Mesendoderm (in vitro differentiated cells): ENCODE measurements around the gene UVSSA.

Experiments
- DNase-seq: peaks from one replicate; pipeline ENCODE4 v3.0.0; 2013
- H2AK5ac ChIP-seq: 2 replicates; pipeline ENCODE4 v1.6.1; 2013; ENCODE audit warnings: low read length, inconsistent platforms
- H2BK120ac ChIP-seq: 2 replicates; pipeline ENCODE4 v1.6.1; 2013; ENCODE audit warnings: low read depth, mild to moderate bottlenecking, low read length, moderate library complexity, mixed read lengths
- H2BK15ac ChIP-seq: replicated peaks from 2 replicates; pipeline ENCODE4 v1.6.1; 2013; ENCODE audit warnings: low read depth, mild to moderate bottlenecking, moderate library complexity
- H2BK5ac ChIP-seq: 2 replicates; pipeline ENCODE4 v1.6.1; 2013; ENCODE audit warnings: low read length, inconsistent platforms
- H3K18ac ChIP-seq: 2 replicates; pipeline ENCODE4 v1.6.1; 2013; ENCODE audit warnings: mild to moderate bottlenecking, low read length, mixed read lengths
- H3K23ac ChIP-seq: one replicate; pipeline ENCODE4 v1.6.1; 2013; ENCODE audit warnings: low read length
- H3K27ac ChIP-seq: 2 replicates; pipeline ENCODE4 v1.5.1; 2013; ENCODE audit warnings: low read depth, mild to moderate bottlenecking, inconsistent platforms, low read length, moderate library complexity
- H3K27me3 ChIP-seq: 2 replicates; pipeline ENCODE4 v1.6.1; 2013; ENCODE audit warnings: low read length, control low read depth, mild to moderate bottlenecking, inconsistent platforms; ENCODE audit not compliant: insufficient read depth, poor library complexity
- H3K36me3 ChIP-seq: 2 replicates; pipeline ENCODE4 v1.6.1; 2013; ENCODE audit warnings: low read length, inconsistent platforms; ENCODE audit not compliant: control insufficient read depth, insufficient read depth
- H3K4ac ChIP-seq: one replicate; pipeline ENCODE4 v1.6.1; 2013; ENCODE audit warnings: low read depth, mild to moderate bottlenecking, low read length, moderate library complexity
- H3K4me1 ChIP-seq: 2 replicates; pipeline ENCODE4 v1.6.1; 2013; ENCODE audit warnings: low read depth, low read length, inconsistent platforms; ENCODE audit not compliant: control insufficient read depth
- H3K4me2 ChIP-seq: 2 replicates; pipeline ENCODE4 v1.6.1; 2013; ENCODE audit warnings: low read length
- H3K4me3 ChIP-seq: 2 replicates; pipeline ENCODE4 v1.5.1; 2013; ENCODE audit warnings: mild to moderate bottlenecking, low read length
- H3K56ac ChIP-seq: one replicate; pipeline ENCODE4 v1.6.1; 2013; ENCODE audit warnings: low read length
- H3K79me1 ChIP-seq: 2 replicates; pipeline ENCODE4 v1.6.1; 2013; ENCODE audit warnings: low read length, inconsistent platforms
- H3K79me2 ChIP-seq: 2 replicates; pipeline ENCODE4 v1.6.1; 2013; ENCODE audit warnings: mild to moderate bottlenecking, low read length; ENCODE audit not compliant: control insufficient read depth, insufficient read depth
- H3K9ac ChIP-seq: 2 replicates; pipeline ENCODE4 v1.6.1; 2013; ENCODE audit warnings: low read length, inconsistent platforms
- H4K5ac ChIP-seq: one replicate; pipeline ENCODE4 v1.6.1; 2013; ENCODE audit warnings: low read length
- H4K8ac ChIP-seq: one replicate; pipeline ENCODE4 v1.6.1; 2013; ENCODE audit warnings: low read depth, mild to moderate bottlenecking, control low read depth, low read length, moderate library complexity
- WGBS: extraction: QIAGEN DNeasy Blood & Tissue Kit; methylation state at CpG from one replicate; pipeline ENCODE4 v1.1.7; 2013; ENCODE audit warnings: low lambda C conversion rate, missing lambda C conversion rate; ENCODE audit not compliant: insufficient coverage; ENCODE audit errors: extremely low coverage; 5-methylcytosine and 5-hydroxymethylcytosine counted together

UVSSA gene

DNA sequence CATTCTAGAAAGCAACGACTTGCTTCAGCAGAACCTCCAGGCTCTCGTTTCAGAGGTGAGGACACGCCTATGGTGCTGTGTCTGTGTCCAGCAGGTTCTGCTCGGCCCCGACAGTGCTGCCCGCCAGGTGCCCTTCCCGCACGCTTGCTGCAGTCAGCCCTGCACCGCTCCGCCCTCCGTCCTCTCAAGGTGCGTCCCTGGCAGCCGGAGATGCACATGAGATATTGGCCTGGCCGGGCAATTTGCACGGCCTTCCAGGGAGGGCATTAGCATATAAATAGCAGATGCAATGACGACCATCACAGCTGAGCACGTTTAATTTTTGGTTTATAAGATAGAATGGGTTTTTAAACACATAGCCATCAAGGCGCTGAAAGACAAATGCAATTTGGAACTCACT is 14.4 kb downstream of the UVSSA start:
- no CpG with 5 or more reads among the region's 18 CpGs for WGBS

DNA sequence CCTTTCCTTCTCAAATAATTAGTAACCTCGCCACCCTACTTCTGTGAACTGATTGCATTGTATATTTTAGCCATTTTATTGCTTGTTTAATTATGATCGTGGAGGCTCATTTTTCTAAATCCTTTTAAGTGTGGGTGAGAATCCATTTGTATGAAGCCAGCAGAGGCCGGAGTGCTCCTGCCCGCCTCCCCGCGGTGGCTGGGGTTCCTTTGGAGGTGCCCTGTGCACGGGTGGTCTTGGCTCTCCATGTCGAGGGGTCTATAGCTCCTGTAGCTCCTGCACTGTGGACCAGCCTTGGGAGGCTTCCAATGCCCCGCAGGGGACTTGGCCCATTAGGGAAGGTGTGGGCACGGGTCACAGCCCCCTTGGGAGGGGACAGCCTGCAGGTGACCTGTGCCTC is 15.0 kb downstream of the UVSSA start:
- no peak overlapping the region for H3K23ac ChIP-seq
- no peak overlapping the region for H4K5ac ChIP-seq
- no peak overlapping the region for H3K18ac ChIP-seq
- H3K27ac ChIP-seq, result no peak overlapping the region
- H4K8ac ChIP-seq, result no peak overlapping the region
- no CpG with 5 or more reads among the region's 10 CpGs for WGBS
- H3K4me3 ChIP-seq, result no peak overlapping the region
- H3K79me2 ChIP-seq, result no peaks in the 10 kb centered on the region
- H3K79me1 ChIP-seq, result no peaks in the 10 kb centered on the region
- no peak overlapping the region for H2BK120ac ChIP-seq
- H3K36me3 ChIP-seq, result no peaks in the 10 kb centered on the region
- DNase-seq, result no peak
- H2AK5ac ChIP-seq, result no peak overlapping the region
- H2BK15ac ChIP-seq, result no peak overlapping the region
- no peak overlapping the region for H2BK5ac ChIP-seq
- no peaks in the 10 kb centered on the region for H3K4me1 ChIP-seq
- H3K9ac ChIP-seq, result no peak overlapping the region
- no peak overlapping the region for H3K4me2 ChIP-seq
- no peak overlapping the region for H3K4ac ChIP-seq
- no peak overlapping the region for H3K56ac ChIP-seq
- H3K27me3 ChIP-seq, result no peaks in the 10 kb centered on the region

More for the DNA sequence above, 14.4 kb downstream of the UVSSA start:
- Histone ChIP-seq H3K79me2 (no peaks in the 10 kb centered on the region), H3K4me2 (no peak overlapping the region), H4K8ac (no peak overlapping the region), H2BK15ac (no peak overlapping the region), H3K18ac (no peak overlapping the region), H3K4me1 (no peaks in the 10 kb centered on the region), H3K27me3 (no peaks in the 10 kb centered on the region), H3K4me3 (no peak overlapping the region), H3K36me3 (no peaks in the 10 kb centered on the region), H4K5ac (no peak overlapping the region), H3K23ac (no peak overlapping the region), H2AK5ac (no peak overlapping the region), H2BK120ac (no peak overlapping the region), H3K79me1 (no peaks in the 10 kb centered on the region), H3K9ac (no peak overlapping the region), H3K4ac (no peak overlapping the region), H3K56ac (no peak overlapping the region), H2BK5ac (no peak overlapping the region), H3K27ac (no peak overlapping the region)
- no peak for DNase-seq

DNA sequence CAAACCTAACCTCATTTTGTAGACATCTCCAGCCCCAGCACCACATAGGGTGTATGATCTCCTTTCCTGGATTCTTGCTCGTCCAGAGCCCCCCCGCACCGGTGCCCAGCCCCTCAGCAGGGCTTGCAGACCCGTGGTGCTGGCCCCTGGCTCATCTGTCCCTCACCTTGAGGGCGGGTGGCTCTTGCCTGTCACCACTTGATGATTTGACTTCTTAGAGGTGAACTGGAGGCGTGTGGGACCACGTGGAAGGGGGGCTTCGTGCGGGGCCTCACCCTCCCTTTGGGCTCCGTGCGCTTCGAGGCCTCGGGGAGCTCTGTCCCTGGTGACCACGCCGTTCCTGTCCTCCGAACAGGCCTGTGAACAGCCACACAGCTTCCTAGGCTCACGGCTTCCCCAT is 15.5 kb downstream of the UVSSA start:
- Histone ChIP-seq H3K27ac (no peak overlapping the region), H3K36me3 (no peaks in the 10 kb centered on the region), H3K79me2 (no peaks in the 10 kb centered on the region), H3K9ac (no peak overlapping the region), H3K4me3 (no peak overlapping the region), H3K4me1 (no peaks in the 10 kb centered on the region), H3K18ac (no peak overlapping the region), H3K23ac (no peak overlapping the region), H4K5ac (no peak overlapping the region), H3K79me1 (no peaks in the 10 kb centered on the region), H3K56ac (no peak overlapping the region), H3K4ac (no peak overlapping the region), H2BK120ac (no peak overlapping the region), H2BK15ac (no peak overlapping the region), H3K4me2 (no peak overlapping the region), H3K27me3 (no peaks in the 10 kb centered on the region), H2AK5ac (no peak overlapping the region), H2BK5ac (no peak overlapping the region), H4K8ac (no peak overlapping the region)
- no CpG with 5 or more reads among the region's 17 CpGs for WGBS
- DNase-seq, result no peak

DNA sequence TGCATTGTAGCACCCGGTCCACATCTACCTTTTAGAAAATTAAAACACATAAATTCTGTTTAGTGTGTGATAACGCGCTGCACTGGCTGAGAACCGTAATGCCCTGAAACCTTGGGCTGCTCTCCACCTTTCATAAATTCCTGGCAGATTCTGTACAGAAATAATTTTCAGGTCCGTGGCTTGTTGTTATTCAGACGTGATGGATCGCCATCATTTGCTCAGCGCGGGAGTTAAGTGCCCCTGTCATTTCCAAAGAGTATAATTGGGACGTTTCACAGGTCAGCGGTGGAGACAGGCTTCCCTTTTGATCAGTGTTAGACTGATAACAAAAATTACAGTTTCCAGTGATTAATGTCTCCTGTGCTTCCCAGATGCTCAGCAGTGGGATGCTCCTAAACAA is 16.5 kb downstream of the UVSSA start:
- no peak overlapping the region for H3K9ac ChIP-seq
- no peak overlapping the region for H2BK5ac ChIP-seq
- H3K4me3 ChIP-seq, result no peak overlapping the region
- H3K4me2 ChIP-seq, result no peak overlapping the region
- H3K18ac ChIP-seq, result no peak overlapping the region
- no peak overlapping the region for H4K5ac ChIP-seq
- H4K8ac ChIP-seq, result no peak overlapping the region
- H3K27me3 ChIP-seq, result no peaks in the 10 kb centered on the region
- H3K4me1 ChIP-seq, result no peaks in the 10 kb centered on the region
- no peak overlapping the region for H2BK15ac ChIP-seq
- no peaks in the 10 kb centered on the region for H3K79me1 ChIP-seq
- H3K27ac ChIP-seq, result no peak overlapping the region
- H2BK120ac ChIP-seq, result no peak overlapping the region
- no peak overlapping the region for H3K23ac ChIP-seq
- no CpG with 5 or more reads among the region's 11 CpGs for WGBS
- DNase-seq, result no peak
- H3K36me3 ChIP-seq, result no peaks in the 10 kb centered on the region
- H2AK5ac ChIP-seq, result no peak overlapping the region
- H3K4ac ChIP-seq, result no peak overlapping the region
- H3K56ac ChIP-seq, result no peak overlapping the region
- H3K79me2 ChIP-seq, result no peaks in the 10 kb centered on the region

DNA sequence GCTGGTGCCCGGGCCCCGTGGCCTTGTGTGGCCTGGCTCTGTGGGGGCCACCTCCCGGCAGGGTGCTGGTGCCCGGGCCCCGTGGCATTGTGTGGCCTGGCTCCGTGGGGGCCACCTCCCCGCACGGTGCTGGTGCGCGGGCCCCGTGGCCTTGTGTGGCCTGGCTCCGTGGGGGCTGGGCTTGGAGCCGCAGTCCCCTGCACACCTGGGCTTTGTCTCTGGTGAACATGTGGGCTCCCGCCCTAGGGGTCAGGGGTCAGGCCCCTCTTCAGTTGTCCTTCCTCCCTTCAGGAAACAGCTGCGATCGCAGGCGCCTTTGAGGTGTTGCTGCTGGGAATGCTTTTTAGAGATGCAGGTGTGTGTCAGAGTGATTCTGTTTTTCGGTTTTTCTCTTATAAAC is 17.2 kb downstream of the UVSSA start:
- Histone ChIP-seq H3K79me1 (no peaks in the 10 kb centered on the region), H3K79me2 (no peaks in the 10 kb centered on the region), H3K9ac (no peak overlapping the region), H3K36me3 (no peaks in the 10 kb centered on the region), H3K4ac (no peak overlapping the region), H3K27me3 (no peaks in the 10 kb centered on the region), H3K4me3 (no peak overlapping the region), H4K5ac (no peak overlapping the region), H2AK5ac (no peak overlapping the region), H3K56ac (no peak overlapping the region), H2BK15ac (no peak overlapping the region), H3K27ac (no peak overlapping the region), H3K23ac (no peak overlapping the region), H3K4me1 (no peaks in the 10 kb centered on the region), H3K18ac (no peak overlapping the region), H4K8ac (no peak overlapping the region), H2BK5ac (no peak overlapping the region), H2BK120ac (no peak overlapping the region), H3K4me2 (no peak overlapping the region)
- WGBS, result no CpG with 5 or more reads among the region's 18 CpGs
- DNase-seq, result no peak

DNA sequence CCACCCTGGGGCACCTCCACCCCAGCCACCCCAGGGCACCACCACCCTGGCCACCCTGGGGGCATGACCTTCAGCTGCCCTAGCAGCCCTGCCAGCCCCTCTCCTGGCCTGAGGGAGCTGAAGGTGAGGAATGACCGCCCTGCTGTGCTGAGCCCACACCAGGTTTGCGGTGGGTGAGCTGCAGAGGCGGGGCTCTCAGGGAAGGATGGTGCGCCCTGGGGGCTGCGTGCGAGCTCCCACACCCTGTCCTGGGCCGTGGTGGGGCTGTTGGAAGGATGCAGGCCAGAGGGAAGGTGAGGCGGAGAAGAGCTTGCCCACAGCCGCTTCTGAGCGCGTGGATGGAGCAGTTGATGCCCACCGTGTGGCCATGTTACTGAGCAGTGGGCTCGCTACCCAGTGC is 17.7 kb downstream of the UVSSA start:
- whole genome bisulfite sequencing, result no CpG with 5 or more reads among the region's 13 CpGs
- no peak overlapping the region for H3K9ac ChIP-seq

More for the DNA sequence above, 17.7 kb downstream of the UVSSA start:
- Histone ChIP-seq H3K27ac (no peak overlapping the region), H3K4me1 (no peaks in the 10 kb centered on the region), H2AK5ac (no peak overlapping the region), H3K4me3 (no peak overlapping the region), H4K5ac (no peak overlapping the region), H2BK15ac (no peak overlapping the region), H4K8ac (no peak overlapping the region), H3K79me1 (no peaks in the 10 kb centered on the region), H2BK5ac (no peak overlapping the region), H3K27me3 (no peaks in the 10 kb centered on the region), H3K4me2 (no peak overlapping the region), H3K4ac (no peak overlapping the region), H2BK120ac (no peak overlapping the region), H3K56ac (no peak overlapping the region), H3K36me3 (no peaks in the 10 kb centered on the region), H3K79me2 (no peaks in the 10 kb centered on the region), H3K18ac (no peak overlapping the region), H3K23ac (no peak overlapping the region)
- DNase-seq, result no peak
